ENCODE measurements around the gene PHF13. TPM values are rescaled to one million over a fixed set of nuclear protein-coding genes. Genes with fewer than 3 reads are reported as not detected.

Gene PHF13
- total RNA-seq = 19.3 TPM

- intact Hi-C loops (cut with DNase I) = no loop called here
- peak; percentile 100 for DNase-seq (ENCODE audit: low spot score)
- peak; percentile 99 for ATAC-seq
These were observed at the start of gene PHF13 for GRCh38 chr1:6613361-6614018. Gene PHF13 (plus strand): TSS chr1:6613731. CDS start chr1:6614067, 336 bp downstream.

GRCh38 chr1:6569033-6569432, 44.5 kb upstream of the PHF13 start:
- no peak for ATAC-seq
- intact Hi-C loops (cut with DNase I) = no loop called here

GRCh38 chr1:6570100-6570499, 43.4 kb upstream of the PHF13 start:
- intact Hi-C loops (cut with DNase I) = no loop called here
- ATAC-seq = no peak
- DNase-seq (ENCODE audit: low spot score) = no peak

More at GRCh38 chr1:6569033-6569432, 44.5 kb upstream of the PHF13 start:
- DNase-seq (ENCODE audit: low spot score) = no peak

GRCh38 chr1:6570987-6571386, 42.5 kb upstream of the PHF13 start:
- no peak for DNase-seq (ENCODE audit: low spot score)
- intact Hi-C loops (cut with DNase I) = no loop called here
- ATAC-seq = no peak

- no peak for DNase-seq (ENCODE audit: low spot score)
- ATAC-seq = no peak
- intact Hi-C loops (cut with DNase I) = no loop called here
These were observed 40.7 kb upstream of the PHF13 start for GRCh38 chr1:6572653-6573383.

- no peak for ATAC-seq
- intact Hi-C loops (cut with DNase I) = no loop called here
- no peak for DNase-seq (ENCODE audit: low spot score)
These were observed 39.4 kb upstream of the PHF13 start for GRCh38 chr1:6574025-6574620.

GRCh38 chr1:6574818-6575217, 38.7 kb upstream of the PHF13 start:
- no peak for ATAC-seq
- no peak for DNase-seq (ENCODE audit: low spot score)

GRCh38 chr1:6577831-6578525, 35.6 kb upstream of the PHF13 start:
- intact Hi-C loops (cut with DNase I) = no loop called here
- no peak for DNase-seq (ENCODE audit: low spot score)

More at GRCh38 chr1:6574818-6575217, 38.7 kb upstream of the PHF13 start:
- intact Hi-C loops (cut with DNase I) = no loop called here

GRCh38 chr1:6578624-6579373, 34.7 kb upstream of the PHF13 start:
- ATAC-seq (no peak), DNase-seq (ENCODE audit: low spot score) (no peak)
- intact Hi-C loops (cut with DNase I) = no loop called here

More at GRCh38 chr1:6577831-6578525, 35.6 kb upstream of the PHF13 start:
- ATAC-seq = no peak

- intact Hi-C loops (cut with DNase I) = no loop called here
- ATAC-seq (peak; percentile 99), DNase-seq (ENCODE audit: low spot score) (peak; percentile 100)
These were observed 34.0 kb upstream of the PHF13 start, which contains the start of gene ZBTB48 for GRCh38 chr1:6579374-6580118. Gene ZBTB48 (plus strand): TSS chr1:6579994. CDS start chr1:6580610, 616 bp downstream.

GRCh38 chr1:6580119-6580592, 33.4 kb upstream of the PHF13 start:
- intact Hi-C loops (cut with DNase I) = no loop called here
- ATAC-seq = no peak
- no peak for DNase-seq (ENCODE audit: low spot score)

- DNase-seq (ENCODE audit: low spot score) = no peak
- ATAC-seq = no peak
- intact Hi-C loops (cut with DNase I) = no loop called here
These were observed 32.7 kb upstream of the PHF13 start for GRCh38 chr1:6580593-6581409.

GRCh38 chr1:6581561-6582305, 31.8 kb upstream of the PHF13 start:
- DNase-seq (ENCODE audit: low spot score) = no peak
- no peak for ATAC-seq
- intact Hi-C loops (cut with DNase I) = no loop called here

- no peak for DNase-seq (ENCODE audit: low spot score)
- ATAC-seq = no peak
- intact Hi-C loops (cut with DNase I) = no loop called here
These were observed 31.2 kb upstream of the PHF13 start for GRCh38 chr1:6582370-6582769.

GRCh38 chr1:6584126-6585080, 29.1 kb upstream of the PHF13 start:
- DNase-seq (ENCODE audit: low spot score) = no peak

More at GRCh38 chr1:6584126-6585080, 29.1 kb upstream of the PHF13 start:
- ATAC-seq = no peak
- intact Hi-C loops (cut with DNase I) = no loop called here
